Colonic mucosa (tissue), 4 donors: ENCODE data around the gene MYOCOS. TPM values are rescaled to one million over a fixed set of nuclear protein-coding genes. Genes with fewer than 3 reads are reported as not detected.

ENCODE experiments used
- DNase-seq: peaks from one replicate; pipeline ENCODE4 v3.0.0-alpha.2; 2020
- H3K27ac ChIP-seq: fragments of 200-600 bp; one replicate; pipeline ENCODE4 v1.8.0; 2021
- H3K27me3 ChIP-seq: fragments of 200-600 bp; one replicate; pipeline ENCODE4 v1.8.0; 2021
- H3K36me3 ChIP-seq: fragments of 200-600 bp; one replicate; pipeline ENCODE4 v1.8.0; 2021
- H3K4me1 ChIP-seq: fragments of 200-600 bp; one replicate; pipeline ENCODE4 v1.8.0; 2021; ENCODE audit warnings: mild to moderate bottlenecking
- H3K4me3 ChIP-seq: fragments of 200-600 bp; one replicate; pipeline ENCODE4 v1.8.0; 2021
- H3K9ac ChIP-seq, 2 donors: one replicate each; pipeline ENCODE4 v1.7.0; 2013; ENCODE audit warnings: control low read depth in 2 of 2, low read depth in 2 of 2, low read length in 2 of 2
- H3K9me3 ChIP-seq: fragments of 200-600 bp; one replicate; pipeline ENCODE4 v1.8.0; 2021
- intact Hi-C: fragments of 100-400 bp; cut with DNase I; formaldehyde crosslinking; loops from one replicate; pipeline ENCODE4 v1.14.1; 2022
- total RNA-seq, 2 donors: library from RNA; stranded (reverse); fragmentation: NEBNext Ultra II Directional in 1 of 2; extraction: Animal tissue kit (Norgen Biotek cat#: 25700) in 1 of 2; gene quantifications; one replicate each; pipeline ENCODE4 v1.2.1, GENCODE V29; 2021
- TF ChIP-seq, protein P1 (sequence below): fragments of 200-600 bp; IDR thresholded peaks from one replicate; pipeline ENCODE4 v1.8.0; 2022; ENCODE audit warnings: antibody characterized with exemption, mild to moderate bottlenecking
- donor health status: healthy.
- donor health status: DM: no; HTN: no; CAD: no.
- donor health status: DM: no; HTN: no; CAD: no.

The MYOCOS gene, protein sequence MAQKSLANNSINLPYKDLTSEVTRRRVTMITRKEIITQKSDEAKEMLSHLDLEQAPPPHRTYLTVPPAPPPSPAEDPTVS
- not detected for total RNA-seq

DNA sequence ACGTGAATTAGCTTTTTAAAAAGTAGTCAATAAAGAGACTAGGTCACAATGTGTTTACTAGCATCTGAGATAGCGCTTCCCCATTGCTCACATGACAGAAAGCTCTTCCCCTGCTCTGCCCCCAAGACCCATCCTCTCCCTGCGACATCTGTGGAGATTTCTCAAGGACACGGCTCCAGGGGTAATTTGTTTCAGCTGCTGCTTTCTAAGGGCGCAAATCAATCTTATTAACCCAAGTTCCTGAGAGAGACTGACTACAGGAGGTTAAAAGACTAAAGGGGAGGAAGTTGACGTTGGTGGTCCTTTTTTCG lies at the start of gene MYOCOS:
MYOCOS (plus strand) TSS at position 92 of the 311 bp plus-strand sequence. CDS start 1,641 bp downstream, outside the sequence.
- TF ChIP-seq, protein P1, sequence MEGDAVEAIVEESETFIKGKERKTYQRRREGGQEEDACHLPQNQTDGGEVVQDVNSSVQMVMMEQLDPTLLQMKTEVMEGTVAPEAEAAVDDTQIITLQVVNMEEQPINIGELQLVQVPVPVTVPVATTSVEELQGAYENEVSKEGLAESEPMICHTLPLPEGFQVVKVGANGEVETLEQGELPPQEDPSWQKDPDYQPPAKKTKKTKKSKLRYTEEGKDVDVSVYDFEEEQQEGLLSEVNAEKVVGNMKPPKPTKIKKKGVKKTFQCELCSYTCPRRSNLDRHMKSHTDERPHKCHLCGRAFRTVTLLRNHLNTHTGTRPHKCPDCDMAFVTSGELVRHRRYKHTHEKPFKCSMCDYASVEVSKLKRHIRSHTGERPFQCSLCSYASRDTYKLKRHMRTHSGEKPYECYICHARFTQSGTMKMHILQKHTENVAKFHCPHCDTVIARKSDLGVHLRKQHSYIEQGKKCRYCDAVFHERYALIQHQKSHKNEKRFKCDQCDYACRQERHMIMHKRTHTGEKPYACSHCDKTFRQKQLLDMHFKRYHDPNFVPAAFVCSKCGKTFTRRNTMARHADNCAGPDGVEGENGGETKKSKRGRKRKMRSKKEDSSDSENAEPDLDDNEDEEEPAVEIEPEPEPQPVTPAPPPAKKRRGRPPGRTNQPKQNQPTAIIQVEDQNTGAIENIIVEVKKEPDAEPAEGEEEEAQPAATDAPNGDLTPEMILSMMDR = no peak
- intact Hi-C loops = no loop called here
- Histone ChIP-seq H3K9me3 (no peaks in the 10 kb centered on the region), H3K4me1 (no peaks in the 10 kb centered on the region), H3K27me3 (no peaks in the 10 kb centered on the region), H3K27ac (no peak within 1 kb of the TSS), H3K4me3 (no peak within 1 kb of the TSS), H3K36me3 (no peaks in the 10 kb centered on the region), H3K9ac (no peak within 1 kb of the TSS)
- DNase-seq = no peak

DNA sequence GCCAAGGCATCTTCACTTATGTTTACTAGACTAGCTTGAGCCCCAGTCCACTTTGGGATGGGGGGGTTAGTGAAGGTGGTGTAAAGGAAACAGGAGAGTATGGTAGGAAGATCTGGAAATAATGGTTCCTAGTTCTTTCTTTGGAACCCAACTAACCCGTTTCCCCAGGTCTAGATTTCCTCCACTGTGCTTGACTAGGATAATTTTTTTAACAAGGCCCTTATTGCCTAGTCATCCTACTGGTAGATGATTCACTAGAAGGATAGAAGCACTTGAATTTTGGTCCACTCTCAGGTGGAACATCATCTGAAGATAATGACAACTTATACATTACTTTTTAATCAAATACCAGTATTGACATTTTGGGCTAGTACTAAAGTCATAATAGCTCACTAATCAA lies 45.9 kb upstream of the MYOCOS start:
- Histone ChIP-seq H3K36me3 (peaks cover 22% of the 10 kb centered on the region), H3K9ac (no peak overlapping the region), H3K27ac (no peak overlapping the region), H3K4me3 (no peak overlapping the region), H3K27me3 (no peaks in the 10 kb centered on the region), H3K9me3 (no peaks in the 10 kb centered on the region), H3K4me1 (no peaks in the 10 kb centered on the region)
- no peak for DNase-seq
- TF ChIP-seq, protein P1 = no peak
- intact Hi-C loops = no loop called here

DNA sequence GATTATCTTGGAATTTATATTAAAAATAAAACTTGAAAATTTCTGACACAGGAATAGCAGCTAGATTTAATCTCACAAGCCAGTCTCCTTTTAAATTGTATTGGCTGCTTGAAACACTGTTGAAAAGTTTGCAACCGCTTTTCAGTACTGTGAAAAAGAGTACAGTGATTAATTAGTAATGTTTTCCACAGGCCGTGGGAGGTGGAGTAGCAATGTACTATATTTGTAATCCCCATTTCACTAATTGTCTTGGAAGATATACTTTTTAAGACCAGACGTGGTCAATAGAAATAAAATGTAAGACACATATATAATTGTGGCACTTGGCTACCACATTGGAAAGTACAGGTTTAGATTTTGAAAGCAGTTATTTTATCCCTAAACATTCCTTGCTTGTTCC lies 40.8 kb upstream of the MYOCOS start:
- Histone ChIP-seq H3K9me3 (no peaks in the 10 kb centered on the region), H3K9ac (no peak overlapping the region), H3K4me3 (no peak overlapping the region), H3K36me3 (peaks cover 16% of the 10 kb centered on the region), H3K27ac (no peak overlapping the region), H3K27me3 (no peaks in the 10 kb centered on the region), H3K4me1 (no peaks in the 10 kb centered on the region)
- intact Hi-C loops = loop anchor here (10.0 kb wide), 1 partner anchor 46 kb away; no protein-coding TSS in a partner anchor
- no peak for DNase-seq
- TF ChIP-seq, protein P1 = no peak

DNA sequence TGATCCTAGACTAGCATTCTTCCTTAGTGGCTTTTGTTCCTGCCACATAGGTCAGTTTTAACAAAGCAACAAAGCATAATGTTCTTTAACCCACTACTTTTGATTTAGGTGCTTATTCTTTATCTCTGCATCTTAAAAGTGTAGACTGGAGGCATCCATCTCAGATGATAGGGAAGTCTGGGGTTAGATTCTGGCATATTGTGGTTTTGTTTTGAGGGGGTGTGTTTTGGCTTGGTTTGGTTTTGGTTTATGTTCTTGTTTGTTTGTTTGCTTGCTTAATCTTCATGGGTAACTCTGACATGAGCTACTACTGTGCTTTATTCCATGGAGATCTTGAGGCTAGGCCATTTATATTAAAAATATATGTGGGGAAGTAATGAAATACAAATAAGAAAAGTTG lies 40.3 kb upstream of the MYOCOS start:
- Histone ChIP-seq H3K9me3 (no peaks in the 10 kb centered on the region), H3K9ac (no peak overlapping the region), H3K27ac (no peak overlapping the region), H3K27me3 (no peaks in the 10 kb centered on the region), H3K4me3 (no peak overlapping the region), H3K4me1 (no peaks in the 10 kb centered on the region), H3K36me3 (peaks cover 17% of the 10 kb centered on the region)
- no peak for DNase-seq
- intact Hi-C loops = loop anchor here (10.0 kb wide), 1 partner anchor 47 kb away; no protein-coding TSS in a partner anchor
- TF ChIP-seq, protein P1 = no peak

DNA sequence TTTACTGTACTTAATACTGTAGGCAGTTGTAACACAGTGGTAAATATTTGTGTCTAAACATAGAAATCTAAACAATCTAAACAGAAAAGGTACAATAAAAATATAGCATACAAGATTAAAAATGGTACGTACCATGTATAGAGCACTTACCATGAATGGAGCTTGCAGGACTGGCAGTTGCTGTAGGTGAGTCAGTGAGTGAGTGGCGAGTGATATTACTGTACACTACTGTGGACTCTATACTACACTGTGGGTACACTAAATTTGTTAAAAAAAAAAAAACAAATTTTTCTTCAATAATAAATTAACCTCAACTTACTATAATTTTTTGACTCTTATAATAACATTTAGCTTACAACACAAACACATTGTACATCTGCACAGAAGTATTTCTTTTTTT lies 39.5 kb upstream of the MYOCOS start:
- peaks cover 25% of the 10 kb centered on the region for H3K36me3 ChIP-seq
- H3K4me3 ChIP-seq = no peak overlapping the region
- no peaks in the 10 kb centered on the region for H3K4me1 ChIP-seq
- no peak overlapping the region for H3K27ac ChIP-seq
- H3K9ac ChIP-seq = no peak overlapping the region
- TF ChIP-seq, protein P1 = no peak
- H3K9me3 ChIP-seq = no peaks in the 10 kb centered on the region
- DNase-seq = no peak
- intact Hi-C loops = loop anchor here (10.0 kb wide), 1 partner anchor 48 kb away; no protein-coding TSS in a partner anchor
- no peaks in the 10 kb centered on the region for H3K27me3 ChIP-seq
